SW 1271 (cell line): ENCODE results near the gene CEL.
"Not testable (repeated sequence)": the region's sequence is repeated elsewhere in the genome, so short reads cannot be mapped to it uniquely, and the experiment has no call there.

ENCODE experiments used
- DNase-seq, 2 experiments: peaks; one replicate each; lab custom pipeline; 2025; lab: John Stamatoyannopoulos, UW

Gene CEL

GRCh38 chr9:133061764-133062145 is at the start of gene CEL:
TSS of gene CEL (plus strand) at chr9:133061981. CDS start at chr9:133062003, 22 bp downstream.
- not testable (repeated sequence) for DNase-seq

- no peak for DNase-seq
Observed at GRCh38 chr9:133014696-133015095, 47.1 kb upstream of the CEL start.

- DNase-seq, result no peak
Observed at GRCh38 chr9:133023117-133023890, 38.5 kb upstream of the CEL start.

GRCh38 chr9:133026426-133026825 is 35.4 kb upstream of the CEL start:
- DNase-seq, result no peak

GRCh38 chr9:133027134-133027533 is 34.6 kb upstream of the CEL start:
- DNase-seq, result no peak

GRCh38 chr9:133028221-133028620 is 33.6 kb upstream of the CEL start:
- no peak for DNase-seq

GRCh38 chr9:133029994-133030316 is 31.8 kb upstream of the CEL start:
- no peak for DNase-seq

- DNase-seq, result peak; percentile 99 to 100
Observed at GRCh38 chr9:133030317-133031129, 31.3 kb upstream of the CEL start, which contains the start of gene GTF3C5. TSS of gene GTF3C5 (plus strand) at chr9:133030997. CDS start at chr9:133031012, 15 bp downstream.

GRCh38 chr9:133031130-133031422 is 30.7 kb upstream of the CEL start:
- DNase-seq, result no peak

GRCh38 chr9:133031496-133031911 is 30.3 kb upstream of the CEL start:
- DNase-seq, result no peak

- no peak for DNase-seq
Observed at GRCh38 chr9:133032171-133032570, 29.6 kb upstream of the CEL start.

- no peak for DNase-seq
Observed at GRCh38 chr9:133035669-133036068, 26.1 kb upstream of the CEL start.

GRCh38 chr9:133037775-133038515 is 23.8 kb upstream of the CEL start:
- DNase-seq, result no peak

- DNase-seq, result peak in 1 of 2 experiments; percentile 25
Observed at GRCh38 chr9:133040892-133041479, 20.8 kb upstream of the CEL start.

- DNase-seq, result no peak
Observed at GRCh38 chr9:133041958-133042357, 19.8 kb upstream of the CEL start.

- no peak for DNase-seq
Observed at GRCh38 chr9:133042676-133043075, 19.1 kb upstream of the CEL start.

- DNase-seq, result no peak
Observed at GRCh38 chr9:133043449-133044035, 18.2 kb upstream of the CEL start.

GRCh38 chr9:133044125-133044524 is 17.7 kb upstream of the CEL start:
- DNase-seq, result no peak

- no peak for DNase-seq
Observed at GRCh38 chr9:133044661-133045060, 17.1 kb upstream of the CEL start.

GRCh38 chr9:133045132-133045531 is 16.6 kb upstream of the CEL start:
- no peak for DNase-seq

GRCh38 chr9:133046196-133046899 is 15.4 kb upstream of the CEL start:
- no peak for DNase-seq
